Right lobe of liver (tissue), 6 donors: ENCODE results near the gene ANXA6. TPM values are rescaled to one million over a fixed set of nuclear protein-coding genes. Genes with fewer than 3 reads are reported as not detected.

ENCODE experiments used
- ATAC-seq, 4 donors: fragments of 200-7000 bp; cut with Tn5 transposase; one replicate each; pipeline ENCODE4 v1.9.1; 2020; ENCODE audit warnings: mild to moderate bottlenecking in 4 of 4, moderate library complexity in 4 of 4
- DNase-seq, 3 donors: peaks; one replicate each; pipeline ENCODE4 v3.0.0-alpha.2; 2020
- H3K27ac ChIP-seq, 3 donors: fragments of 200-600 bp; one replicate each; pipeline ENCODE4 v1.8.0; 2022
- H3K27me3 ChIP-seq, 2 donors: fragments of 200-600 bp; one replicate each; pipeline ENCODE4 v1.8.0; 2022
- H3K36me3 ChIP-seq, 4 donors: fragments of 200-600 bp; sonication (generic) in 1 of 4; one replicate each; pipeline versions ENCODE4 v1.5.1 to v1.8.0; 2017 to 2022; ENCODE audit warnings: control low read depth in 1 of 4
- H3K4me1 ChIP-seq, 4 donors: fragments of 200-600 bp; sonication (generic) in 1 of 4; one replicate each; pipeline versions ENCODE4 v1.5.1 to v1.8.0; 2017 to 2022; ENCODE audit warnings: control low read depth in 1 of 4
- H3K4me3 ChIP-seq, 3 donors: fragments of 200-600 bp; one replicate each; pipeline ENCODE4 v1.8.0; 2022
- H3K9me3 ChIP-seq, 4 donors: fragments of 200-600 bp; sonication (generic) in 1 of 4; one replicate each; pipeline versions ENCODE4 v1.5.1 to v1.8.0; 2017 to 2022; ENCODE audit warnings: control low read depth in 1 of 4
- POLR2A ChIP-seq: fragments of 450-650 bp; IDR thresholded peaks from one replicate; pipeline ENCODE4 v1.6.1; 2017; ENCODE audit warnings: antibody characterized with exemption, mild to moderate bottlenecking
- WGBS: methylation state at CpG from one replicate; pipeline ENCODE4 v1.1.6; 2018; ENCODE audit warnings: low coverage, low lambda C conversion rate; ENCODE audit not compliant: insufficient coverage; ENCODE audit errors: missing lambda C conversion rate; 5-methylcytosine and 5-hydroxymethylcytosine counted together
- intact Hi-C, 2 donors: fragments of 100-400 bp; cut with DNase I; formaldehyde crosslinking; loops; one replicate each; pipeline versions ENCODE4 v1.11.2 to v1.14.1; 2022
- total RNA-seq, 6 experiments: library from RNA; depleted of rRNA in 2 of 6; stranded (reverse); fragments of >200 nt in 2 of 6; fragmentation: NEBNext Ultra II Directional in 3 of 6; extraction: Animal tissue kit (Norgen Biotek cat#: 25700) in 3 of 6; gene quantifications; one replicate each; pipeline versions ENCODE4 v1.1.0 to v1.2.4, GENCODE V29; 2016 to 2023
- TF ChIP-seq, protein P1 (sequence below), 4 donors: fragments of 200-600 bp in 3 of 4; fragments of 450-650 bp in 1 of 4; IDR thresholded peaks; one replicate each; pipeline versions ENCODE4 v1.5.1 to v1.8.0; 2016 to 2022; ENCODE audit warnings: antibody characterized with exemption in 4 of 4, mild to moderate bottlenecking in 2 of 4
- donor health status: DM: no; HTN: yes; CAD: no.
- donor health status: DM: no; HTN: no; CAD: no.
- donor health status: DM: no; HTN: no; CAD: no.
- donor health status: DM: no; HTN: yes; CAD: no.
- donor health status: DM: no; HTN: yes; CAD: no.

ANXA6 gene
- total RNA-seq, 6 experiments from 2014 or later = 143 to 236 (median 165) TPM

DNA sequence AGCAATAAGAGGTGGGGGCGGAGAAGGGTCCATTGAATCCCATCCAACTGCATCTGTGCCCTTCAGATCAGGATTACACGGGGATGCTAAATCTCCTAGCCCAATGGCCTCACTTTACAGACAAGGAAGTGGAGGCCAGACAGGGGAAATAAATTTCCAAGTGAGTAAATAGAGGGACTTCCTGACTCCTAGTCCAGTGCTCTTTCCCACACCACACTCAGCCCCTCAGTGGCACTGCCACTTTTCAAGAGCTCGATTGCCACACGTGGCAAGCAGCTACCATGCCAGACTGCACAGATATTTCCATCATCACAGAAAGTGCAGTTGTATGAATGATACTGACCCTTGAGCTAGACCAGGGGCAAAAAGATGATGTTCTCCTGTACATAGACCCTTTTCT, 68.6 kb downstream of the ANXA6 start:
- Histone ChIP-seq H3K36me3 (no peaks in the 10 kb centered on the region), H3K4me1 (peaks cover 0 to 39% (median 13%) of the 10 kb centered on the region in 4 donors), H3K4me3 (no peak overlapping the region), H3K9me3 (no peaks in the 10 kb centered on the region), H3K27ac (no peak overlapping the region), H3K27me3 (no peaks in the 10 kb centered on the region)
- DNase-seq (no peak), ATAC-seq (no peak)
- TF ChIP-seq, protein P1, sequence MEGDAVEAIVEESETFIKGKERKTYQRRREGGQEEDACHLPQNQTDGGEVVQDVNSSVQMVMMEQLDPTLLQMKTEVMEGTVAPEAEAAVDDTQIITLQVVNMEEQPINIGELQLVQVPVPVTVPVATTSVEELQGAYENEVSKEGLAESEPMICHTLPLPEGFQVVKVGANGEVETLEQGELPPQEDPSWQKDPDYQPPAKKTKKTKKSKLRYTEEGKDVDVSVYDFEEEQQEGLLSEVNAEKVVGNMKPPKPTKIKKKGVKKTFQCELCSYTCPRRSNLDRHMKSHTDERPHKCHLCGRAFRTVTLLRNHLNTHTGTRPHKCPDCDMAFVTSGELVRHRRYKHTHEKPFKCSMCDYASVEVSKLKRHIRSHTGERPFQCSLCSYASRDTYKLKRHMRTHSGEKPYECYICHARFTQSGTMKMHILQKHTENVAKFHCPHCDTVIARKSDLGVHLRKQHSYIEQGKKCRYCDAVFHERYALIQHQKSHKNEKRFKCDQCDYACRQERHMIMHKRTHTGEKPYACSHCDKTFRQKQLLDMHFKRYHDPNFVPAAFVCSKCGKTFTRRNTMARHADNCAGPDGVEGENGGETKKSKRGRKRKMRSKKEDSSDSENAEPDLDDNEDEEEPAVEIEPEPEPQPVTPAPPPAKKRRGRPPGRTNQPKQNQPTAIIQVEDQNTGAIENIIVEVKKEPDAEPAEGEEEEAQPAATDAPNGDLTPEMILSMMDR (IDR thresholded peaks at IDR 0.05) = no peak
- TF ChIP-seq POLR2A = no peak
- 64% methylated on average over 3 of the region's 4 CpGs for WGBS
- intact Hi-C loops = no loop called here

DNA sequence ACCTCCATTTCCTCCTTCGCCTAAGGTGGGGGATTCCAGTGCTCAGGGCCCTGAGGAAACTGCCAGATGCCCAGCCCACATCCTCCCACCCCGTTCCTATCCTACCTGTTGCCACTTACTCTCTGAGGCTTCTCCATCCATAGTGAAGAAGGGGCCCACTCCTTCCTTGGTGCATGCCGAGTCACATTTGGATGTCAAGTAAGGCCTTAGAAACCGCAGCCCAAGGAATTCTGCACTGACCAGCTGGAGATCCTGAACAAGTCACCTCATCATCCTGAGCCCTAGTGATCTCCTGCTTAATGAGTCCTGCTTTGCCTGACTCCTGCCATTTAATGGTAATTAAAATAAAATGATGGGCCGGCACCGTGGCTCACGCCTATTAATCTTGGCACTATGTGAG, 70.1 kb downstream of the ANXA6 start:
- WGBS = 100% methylated on average over 4 of the region's 7 CpGs
- H3K27me3 ChIP-seq = no peaks in the 10 kb centered on the region
- DNase-seq (no peak), ATAC-seq (no peak)
- H3K4me3 ChIP-seq = no peak overlapping the region
- no peaks in the 10 kb centered on the region for H3K9me3 ChIP-seq
- no peaks in the 10 kb centered on the region for H3K36me3 ChIP-seq
- peaks cover 0 to 24% (median 7%) of the 10 kb centered on the region in 4 donors for H3K4me1 ChIP-seq
- no peak overlapping the region for H3K27ac ChIP-seq
- no peak for TF ChIP-seq POLR2A
- TF ChIP-seq, protein P1 (IDR thresholded peaks at IDR 0.05) = no peak
- intact Hi-C loops = no loop called here

DNA sequence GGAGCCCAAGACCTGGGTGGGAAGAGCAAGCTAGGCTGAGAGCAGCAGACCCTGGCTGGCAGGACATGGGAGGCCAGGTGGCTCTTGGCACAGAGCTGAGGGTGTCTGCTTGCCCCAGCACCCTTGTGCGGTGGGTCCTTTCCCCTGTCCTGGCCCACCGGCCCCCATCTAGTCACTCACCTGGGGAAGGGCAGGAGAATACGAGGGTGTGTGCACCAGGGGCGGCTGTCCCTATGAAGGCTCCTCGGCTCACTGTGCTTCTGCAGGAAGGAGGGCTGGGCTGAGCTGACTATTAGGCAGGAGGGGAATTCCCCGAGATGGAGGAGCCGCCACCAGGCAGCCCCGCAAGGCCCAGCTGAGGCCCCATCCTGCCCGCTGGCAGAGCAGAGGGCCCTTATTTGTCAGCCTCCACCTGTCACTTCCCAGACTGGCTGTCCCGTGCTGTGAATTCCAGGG, 70.6 kb downstream of the ANXA6 start:
- WGBS = 71% methylated on average over 1 of the region's 10 CpGs
- no peak for DNase-seq
- no peak for TF ChIP-seq POLR2A
- TF ChIP-seq, protein P1 (IDR thresholded peaks at IDR 0.05) = no peak
- Histone ChIP-seq H3K9me3 (no peaks in the 10 kb centered on the region), H3K27ac (peak overlapping the region in 1 of 3 donors; percentile 75), H3K27me3 (no peaks in the 10 kb centered on the region), H3K4me3 (no peak overlapping the region), H3K36me3 (no peaks in the 10 kb centered on the region), H3K4me1 (peaks cover 0 to 29% (median 7%) of the 10 kb centered on the region in 4 donors)
- ATAC-seq = peak in 2 of 4 donors; percentile 10 to 17
- intact Hi-C loops = no loop called here

DNA sequence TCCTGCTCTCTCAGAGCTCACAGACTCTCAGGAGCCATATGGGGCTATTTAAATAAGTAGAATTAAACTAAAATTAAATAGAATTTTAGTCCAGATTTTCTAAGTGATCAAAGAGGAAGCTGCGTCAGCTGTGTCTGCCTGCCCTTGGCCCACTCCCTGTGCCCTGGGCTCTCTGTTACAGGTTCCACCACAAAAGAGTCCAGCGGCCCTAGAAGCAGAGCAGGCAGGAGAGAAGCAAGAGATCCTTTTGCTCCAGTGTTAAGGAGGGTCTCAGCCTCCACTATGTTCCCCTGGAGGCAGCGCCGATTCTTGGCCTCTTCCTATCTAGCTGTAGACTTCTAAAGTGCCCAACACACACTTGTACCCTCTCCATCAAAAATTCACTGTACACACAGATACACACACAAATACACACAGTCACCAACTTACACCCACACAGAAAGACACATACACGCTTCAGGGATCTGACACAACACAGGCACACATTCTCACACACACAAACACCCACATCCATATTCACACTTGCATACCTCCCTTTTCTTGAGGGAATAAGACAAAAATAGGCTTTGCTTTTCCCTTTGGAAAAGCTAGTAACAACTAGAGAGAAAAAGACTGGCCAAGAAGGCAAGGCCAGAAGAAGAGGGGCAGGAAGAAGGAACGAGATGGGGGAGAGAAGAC, 71.2 kb downstream of the ANXA6 start:
- intact Hi-C loops = no loop called here
- 61% methylated on average over 6 of the region's 6 CpGs for WGBS
- Histone ChIP-seq H3K9me3 (no peaks in the 10 kb centered on the region), H3K36me3 (no peaks in the 10 kb centered on the region), H3K27ac (peak overlapping the region; percentile 64 to 84 (median 75)), H3K27me3 (no peaks in the 10 kb centered on the region), H3K4me1 (peaks cover 0 to 35% (median 7%) of the 10 kb centered on the region in 4 donors), H3K4me3 (no peak overlapping the region)
- ATAC-seq (no peak), DNase-seq (no peak)
- TF ChIP-seq POLR2A = no peak
- TF ChIP-seq, protein P1 (IDR thresholded peaks at IDR 0.05) = no peak
